RWPE1 (cell line): ENCODE measurements around the gene GDF15.
"Not testable (repeated sequence)": the region's sequence is repeated elsewhere in the genome, so short reads cannot be mapped to it uniquely, and the experiment has no call there.

Source experiments
- CTCF ChIA-PET: fragments of 350-600 bp; sonication (Branson Sonifier 250); formaldehyde crosslinking; extraction: SDS; loops from one replicate; lab custom pipeline; 2021; lab: Yijun Ruan, JAX
- POLR2A ChIA-PET: fragments of 400-600 bp; formaldehyde crosslinking; extraction: SDS; loops from one replicate; lab custom pipeline; 2020; ENCODE audit warnings: antibody characterized with exemption; ENCODE audit not compliant: low non-redundant PET; lab: Yijun Ruan, JAX
- DNase-seq: peaks from one replicate; pipeline ENCODE4 v3.0.0; 2012; ENCODE audit warnings: low spot score
- H3K27ac ChIP-seq: fragments of 450-650 bp; 2 replicates; pipeline ENCODE4 v1.5.1; 2017
- TF ChIP-seq, protein P1 (sequence below): fragments of 450-650 bp; conservative IDR thresholded peaks from 2 replicates; pipeline ENCODE4 v1.5.1; 2017; ENCODE audit warnings: low read depth, mild to moderate bottlenecking

Gene GDF15

GRCh38 chr19:18342090-18342632, 43.8 kb upstream of the GDF15 start:
- peak overlapping the region; percentile 61 for H3K27ac ChIP-seq
- TF ChIP-seq, protein P1, sequence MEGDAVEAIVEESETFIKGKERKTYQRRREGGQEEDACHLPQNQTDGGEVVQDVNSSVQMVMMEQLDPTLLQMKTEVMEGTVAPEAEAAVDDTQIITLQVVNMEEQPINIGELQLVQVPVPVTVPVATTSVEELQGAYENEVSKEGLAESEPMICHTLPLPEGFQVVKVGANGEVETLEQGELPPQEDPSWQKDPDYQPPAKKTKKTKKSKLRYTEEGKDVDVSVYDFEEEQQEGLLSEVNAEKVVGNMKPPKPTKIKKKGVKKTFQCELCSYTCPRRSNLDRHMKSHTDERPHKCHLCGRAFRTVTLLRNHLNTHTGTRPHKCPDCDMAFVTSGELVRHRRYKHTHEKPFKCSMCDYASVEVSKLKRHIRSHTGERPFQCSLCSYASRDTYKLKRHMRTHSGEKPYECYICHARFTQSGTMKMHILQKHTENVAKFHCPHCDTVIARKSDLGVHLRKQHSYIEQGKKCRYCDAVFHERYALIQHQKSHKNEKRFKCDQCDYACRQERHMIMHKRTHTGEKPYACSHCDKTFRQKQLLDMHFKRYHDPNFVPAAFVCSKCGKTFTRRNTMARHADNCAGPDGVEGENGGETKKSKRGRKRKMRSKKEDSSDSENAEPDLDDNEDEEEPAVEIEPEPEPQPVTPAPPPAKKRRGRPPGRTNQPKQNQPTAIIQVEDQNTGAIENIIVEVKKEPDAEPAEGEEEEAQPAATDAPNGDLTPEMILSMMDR: no peak
- DNase-seq: no peak
- CTCF ChIA-PET: interaction anchor here (1.2 kb wide), 1 partner anchor 63 kb away, joined by 3 read pairs; no protein-coding TSS in a partner anchor
- POLR2A ChIA-PET: no interaction called here

DNA sequence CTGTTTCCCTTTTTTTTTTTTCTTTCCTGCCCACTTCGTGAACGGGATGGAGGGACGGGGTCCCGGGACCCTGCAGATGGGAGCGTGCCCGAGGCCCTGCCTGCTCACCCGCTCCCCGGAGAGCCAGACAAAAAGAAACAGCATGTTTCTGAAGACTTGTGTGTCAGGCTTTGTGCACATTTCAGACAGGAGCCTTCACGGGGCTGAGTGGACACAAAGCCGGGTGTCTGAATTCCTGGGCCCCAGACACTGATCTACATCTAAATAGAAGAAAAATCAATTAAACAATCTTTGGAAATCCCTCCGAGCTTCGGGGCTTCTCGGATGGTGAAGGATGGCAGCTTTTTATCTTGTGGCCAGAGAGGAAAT, 41.4 kb upstream of the GDF15 start:
- ChIA-PET POLR2A (no interaction called here), CTCF (interaction anchor here (0.6 kb wide), 2 partner anchors 67 to 73 kb away, joined by 3 to 5 read pairs; no protein-coding TSS in a partner anchor)
- DNase-seq: no peak
- TF ChIP-seq, protein P1: no peak
- H3K27ac ChIP-seq: peak overlapping the region; percentile 61

DNA sequence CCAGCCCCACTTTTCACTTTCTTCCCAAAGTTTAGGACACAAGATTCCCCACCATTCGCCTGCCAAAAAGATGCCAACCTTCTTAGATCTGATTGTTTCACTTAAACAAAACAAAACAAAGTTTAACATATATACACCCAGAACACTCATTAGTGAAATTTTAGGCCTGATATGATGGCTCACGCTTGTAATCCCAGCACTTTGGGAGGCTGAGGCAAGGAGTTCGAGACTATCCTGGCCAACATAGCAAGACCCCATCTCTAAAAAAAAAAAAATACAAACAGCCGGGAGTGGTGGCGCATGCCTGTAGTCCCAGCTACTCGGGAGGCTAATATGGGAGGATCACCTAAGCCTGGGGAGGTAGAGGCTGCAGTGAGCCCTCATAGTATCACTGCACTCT, 40.7 kb upstream of the GDF15 start:
- CTCF ChIA-PET: interaction anchor here (0.6 kb wide), 4 partner anchors 45 to 1791 kb away, joined by 3 to 6 read pairs (median 4); no protein-coding TSS in a partner anchor
- no peak for DNase-seq
- H3K27ac ChIP-seq: peak overlapping the region; percentile 65
- POLR2A ChIA-PET: interaction anchor here (0.6 kb wide), 1 partner anchor 64 kb away, joined by 3 read pairs; no protein-coding TSS in a partner anchor
- TF ChIP-seq, protein P1: no peak

DNA sequence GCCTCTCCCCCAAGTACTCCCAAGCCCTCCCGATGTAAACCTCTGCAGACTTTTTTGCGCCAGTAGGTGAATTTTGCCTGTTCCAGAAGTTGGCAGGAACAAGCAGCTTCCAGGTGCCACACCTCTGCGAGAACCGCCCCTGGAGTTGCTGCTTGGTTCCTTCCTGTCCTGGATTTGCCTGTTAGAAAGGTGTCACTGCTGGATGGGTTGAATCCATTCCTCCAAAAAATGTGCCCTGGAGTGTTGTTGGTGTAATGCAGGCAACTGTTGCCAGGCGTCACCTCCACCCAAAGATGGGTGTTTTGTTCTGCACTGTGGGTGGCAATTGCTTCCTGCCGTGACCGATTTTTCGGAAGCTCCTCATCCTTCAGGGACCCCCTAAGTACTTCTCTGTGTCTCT, 39.9 kb upstream of the GDF15 start:
- H3K27ac ChIP-seq: peak overlapping the region; percentile 65
- ChIA-PET POLR2A (no interaction called here), CTCF (interaction anchor here (0.6 to 0.7 kb wide), 4 partner anchors 17 to 1790 kb away, joined by 3 to 4 read pairs (median 4); no protein-coding TSS in a partner anchor)
- DNase-seq: peak; percentile 58
- TF ChIP-seq, protein P1: peak; percentile 28

DNA sequence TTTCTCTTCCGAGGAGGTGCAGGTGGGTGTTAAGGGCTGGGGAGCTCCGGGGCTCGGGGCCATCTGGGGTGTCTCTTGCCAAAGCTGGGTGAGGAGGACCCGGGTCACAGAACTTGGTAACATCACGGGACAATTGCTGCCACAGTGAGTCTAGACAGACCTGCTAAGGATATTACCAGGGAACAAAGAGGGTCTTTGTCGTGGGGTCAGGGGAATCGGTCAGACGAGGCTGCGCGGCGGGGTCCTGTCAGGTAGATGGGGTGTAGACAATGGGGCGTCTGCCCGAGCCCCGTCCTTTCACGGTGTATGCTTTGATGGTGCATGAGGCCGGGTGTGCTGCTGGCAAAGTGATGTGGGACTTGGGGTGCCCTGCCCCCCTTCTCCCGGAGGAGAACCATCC, 37.8 kb upstream of the GDF15 start:
- DNase-seq: no peak
- POLR2A ChIA-PET: no interaction called here
- no peak overlapping the region for H3K27ac ChIP-seq
- TF ChIP-seq, protein P1: no peak
- CTCF ChIA-PET: interaction anchor here (0.6 to 3.7 kb wide), 2 partner anchors 40 to 61 kb away, joined by 3 to 20 read pairs; no protein-coding TSS in a partner anchor

DNA sequence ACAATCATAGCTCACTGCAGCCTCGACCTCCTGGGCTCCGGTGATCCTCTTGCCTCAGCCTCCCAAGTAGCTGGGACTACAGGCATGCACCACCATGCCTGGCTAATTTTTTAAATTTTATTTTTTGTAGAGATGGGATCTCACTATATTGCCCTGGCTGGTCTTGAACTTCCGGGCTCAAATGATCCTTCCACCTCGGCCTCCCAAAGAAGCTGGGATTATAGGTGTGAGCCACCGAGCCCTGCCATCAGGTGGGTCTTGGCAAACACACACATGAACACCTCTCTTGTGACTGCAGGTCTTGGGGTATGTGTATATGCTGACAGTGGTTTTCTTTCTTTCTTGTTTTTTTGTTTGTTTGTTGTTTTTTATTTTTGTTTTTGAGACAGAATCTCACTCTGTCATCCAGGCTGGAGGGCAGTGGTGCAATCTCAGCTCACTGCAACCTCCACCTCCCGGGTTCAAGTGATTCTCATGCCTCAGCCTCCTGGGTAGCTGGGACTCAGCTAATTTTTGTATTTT, 37.1 kb upstream of the GDF15 start:
- DNase-seq, POLR2A ChIA-PET, H3K27ac ChIP-seq: not testable (repeated sequence)
- CTCF ChIA-PET: interaction anchor here (0.6 to 3.7 kb wide), 8 partner anchors 10 to 125 kb away, joined by 3 to 20 read pairs (median 3); no protein-coding TSS in a partner anchor
